Measurements from ENCODE around the gene STARD6.
"Not testable (repeated sequence)": the region's sequence is repeated elsewhere in the genome, so short reads cannot be mapped to it uniquely, and the experiment has no call there.

STARD6 gene, protein sequence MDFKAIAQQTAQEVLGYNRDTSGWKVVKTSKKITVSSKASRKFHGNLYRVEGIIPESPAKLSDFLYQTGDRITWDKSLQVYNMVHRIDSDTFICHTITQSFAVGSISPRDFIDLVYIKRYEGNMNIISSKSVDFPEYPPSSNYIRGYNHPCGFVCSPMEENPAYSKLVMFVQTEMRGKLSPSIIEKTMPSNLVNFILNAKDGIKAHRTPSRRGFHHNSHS
- 0.06 to 0.09 reads per million in 2 experiments for total RNA-seq

DNA sequence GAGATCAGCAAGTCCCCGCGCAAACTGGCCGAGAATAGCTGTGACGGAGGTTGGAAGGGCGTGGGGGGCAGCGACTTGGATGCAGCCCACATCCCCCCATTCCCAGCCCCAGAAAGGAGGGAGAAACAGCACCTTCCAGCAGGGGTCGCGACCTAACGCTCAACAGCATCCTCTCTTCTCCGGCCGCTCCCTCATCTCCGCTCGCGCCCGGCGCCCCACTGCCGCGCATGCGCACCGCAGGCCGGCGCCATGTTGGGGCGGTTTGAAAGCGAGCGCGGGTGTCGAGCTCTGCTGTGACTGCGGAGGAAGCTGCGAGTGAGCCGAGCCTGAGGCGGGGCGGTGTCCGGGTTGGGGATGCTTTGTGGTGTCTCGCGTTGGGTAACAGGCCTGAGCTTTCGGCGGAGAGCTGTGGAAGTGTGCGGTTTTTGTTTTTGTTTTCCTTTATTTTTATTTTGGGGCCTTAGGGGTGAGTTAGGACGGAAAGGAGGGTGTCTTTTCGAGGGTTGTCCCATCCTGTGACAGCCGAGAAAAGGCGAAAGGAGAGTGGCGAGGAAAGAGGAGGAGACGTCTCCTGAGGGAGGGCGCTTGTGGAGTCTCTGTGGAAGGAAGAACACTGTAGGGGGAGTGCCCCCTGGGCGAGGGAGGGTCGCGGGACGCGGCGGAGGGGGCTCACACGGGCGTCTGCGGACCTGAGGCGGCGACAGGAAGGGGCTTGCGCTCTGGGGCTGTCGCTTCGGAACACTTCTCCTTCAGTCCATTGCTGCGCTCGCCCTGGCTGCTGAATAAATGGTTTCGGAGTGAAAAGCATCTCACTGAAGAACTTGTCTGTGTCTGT lies at the start of gene STARD6, which contains the start of gene C18orf54:
Gene STARD6, minus strand, starts transcription at position 199 of the 835 bp plus-strand sequence. CDS start 3,285 bp downstream, outside the sequence.
Gene C18orf54, plus strand, starts transcription at position 247 of the 835 bp plus-strand sequence. CDS start 2,667 bp downstream, outside the sequence.
- DNase-seq (ENCODE audit: low read depth), result peak; percentile 84

DNA sequence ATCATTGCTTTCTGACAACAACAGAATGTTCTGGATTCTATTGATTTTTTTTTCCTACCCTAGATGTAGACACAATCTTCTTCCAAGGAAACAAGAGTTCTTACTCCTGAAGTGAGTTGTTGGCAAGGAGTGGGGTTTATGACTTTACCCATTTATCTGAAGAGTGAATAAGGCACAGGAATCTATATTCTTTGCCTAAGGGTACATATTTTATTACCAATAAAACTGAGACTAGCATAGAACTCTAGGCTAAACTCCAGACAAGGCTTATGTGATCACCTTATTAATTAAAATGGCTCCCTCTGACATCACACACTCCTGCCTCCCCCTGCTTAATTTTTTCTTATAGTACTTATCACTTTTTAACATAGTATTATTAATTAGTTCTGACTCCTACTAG lies 47.6 kb upstream of the STARD6 start:
- DNase-seq (ENCODE audit: low read depth), result no peak

DNA sequence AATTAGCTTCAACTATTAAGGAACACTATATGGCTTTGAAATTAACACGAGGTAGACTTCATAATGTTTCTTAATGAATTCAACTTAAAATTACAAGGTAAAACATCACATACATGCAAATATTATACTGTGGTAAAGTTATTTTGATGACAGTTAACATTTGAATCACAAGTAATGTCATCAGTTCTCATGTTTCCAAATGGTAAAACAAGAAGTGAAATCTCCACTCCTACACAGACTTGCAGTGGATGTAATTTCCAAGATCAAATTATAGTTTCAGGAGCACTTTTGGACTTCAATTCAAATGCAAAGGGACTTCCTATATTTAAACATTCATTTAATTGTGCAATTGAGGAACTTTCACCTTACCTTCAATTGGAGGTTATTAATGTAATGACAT lies 39.1 kb upstream of the STARD6 start:
- no peak for DNase-seq (ENCODE audit: low read depth)

DNA sequence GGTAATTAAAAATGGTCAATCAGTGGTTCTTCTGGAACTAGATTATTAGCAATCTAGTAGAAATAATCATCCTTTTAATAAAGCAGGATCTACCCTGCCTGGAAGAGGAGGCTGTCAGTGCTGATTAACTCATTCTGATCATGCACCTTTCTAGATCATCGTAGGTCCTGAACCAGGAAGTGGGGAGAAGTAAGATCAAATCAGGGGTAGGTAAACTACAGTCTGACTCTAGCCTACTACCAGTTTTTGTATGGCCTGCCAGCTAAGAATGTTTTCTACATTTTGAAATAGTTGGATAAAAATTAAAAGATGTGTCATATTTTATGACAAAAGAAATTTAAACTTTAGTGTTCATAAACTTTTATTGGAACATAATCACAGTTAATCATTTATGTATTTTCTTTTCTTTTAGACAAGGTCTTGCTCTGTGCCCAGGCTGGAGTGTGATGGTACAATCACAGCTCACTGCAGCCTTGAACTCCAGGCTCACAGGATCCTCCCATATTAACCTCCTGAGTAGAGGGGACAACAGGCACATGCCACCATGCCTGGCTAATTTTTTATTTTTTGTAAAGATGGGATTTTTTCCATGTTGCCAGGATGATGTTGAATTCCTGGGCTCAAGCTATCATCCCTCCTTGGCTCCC lies 36.1 kb upstream of the STARD6 start:
- DNase-seq (ENCODE audit: low read depth), result no peak

DNA sequence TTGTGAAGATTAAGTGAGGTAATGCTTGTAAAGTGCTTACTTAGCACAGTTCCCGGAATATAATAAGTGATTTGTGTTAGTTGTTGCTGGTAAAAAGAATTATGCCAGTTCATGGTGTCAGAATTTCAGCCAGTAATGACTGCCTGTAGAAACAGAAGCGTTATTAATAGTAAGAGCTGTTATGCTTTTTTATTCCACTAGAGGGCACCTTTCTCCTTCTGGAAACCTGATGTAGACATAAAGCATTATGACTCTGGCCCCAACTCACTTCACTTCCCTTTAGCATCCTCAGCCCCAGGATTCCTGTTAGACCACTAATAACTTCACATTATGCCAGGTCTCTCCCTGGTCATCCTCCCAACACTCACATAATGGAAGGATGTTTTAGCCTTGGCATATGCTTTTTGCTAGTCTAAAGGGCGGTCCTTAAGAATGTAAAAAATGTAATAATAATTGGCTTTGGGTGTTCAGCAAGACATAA lies 34.9 kb upstream of the STARD6 start:
- DNase-seq (ENCODE audit: low read depth), result no peak

DNA sequence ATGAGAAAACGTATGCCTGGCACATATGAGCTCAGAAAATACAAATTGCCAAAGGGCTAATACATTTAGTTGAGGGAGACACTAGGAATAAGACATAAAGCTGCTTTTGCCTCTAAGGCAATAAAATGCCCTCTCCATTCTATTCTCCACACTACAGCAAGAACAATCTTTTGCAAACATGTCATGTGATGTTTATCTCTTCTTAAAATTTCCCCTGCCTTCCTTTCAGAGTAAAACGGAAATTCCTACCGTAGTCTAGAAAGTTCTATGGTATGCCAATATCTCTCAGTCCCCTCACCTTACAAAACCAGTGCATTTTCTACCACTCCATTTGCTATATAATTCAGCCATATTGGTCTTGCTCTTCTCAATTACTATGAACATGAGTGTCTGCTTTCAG lies 33.2 kb upstream of the STARD6 start:
- no peak for DNase-seq (ENCODE audit: low read depth)

DNA sequence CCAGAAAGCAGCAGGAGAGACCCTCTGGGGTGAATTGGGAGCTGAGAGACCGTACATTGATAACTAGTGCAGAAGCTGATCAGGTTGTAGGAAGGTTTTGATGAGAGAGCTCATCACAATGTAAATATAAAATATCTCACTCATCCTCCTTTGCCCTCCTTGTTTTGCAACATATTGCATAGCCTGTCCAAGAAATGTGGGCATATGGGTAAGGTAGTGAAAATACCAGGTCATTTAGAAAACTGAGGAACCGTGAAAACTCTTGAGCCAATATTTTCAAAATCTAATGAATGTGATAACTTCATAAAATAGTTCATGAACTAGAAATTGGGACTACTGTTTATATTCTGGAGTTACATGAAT lies 31.5 kb upstream of the STARD6 start:
- DNase-seq (ENCODE audit: low read depth), result no peak

DNA sequence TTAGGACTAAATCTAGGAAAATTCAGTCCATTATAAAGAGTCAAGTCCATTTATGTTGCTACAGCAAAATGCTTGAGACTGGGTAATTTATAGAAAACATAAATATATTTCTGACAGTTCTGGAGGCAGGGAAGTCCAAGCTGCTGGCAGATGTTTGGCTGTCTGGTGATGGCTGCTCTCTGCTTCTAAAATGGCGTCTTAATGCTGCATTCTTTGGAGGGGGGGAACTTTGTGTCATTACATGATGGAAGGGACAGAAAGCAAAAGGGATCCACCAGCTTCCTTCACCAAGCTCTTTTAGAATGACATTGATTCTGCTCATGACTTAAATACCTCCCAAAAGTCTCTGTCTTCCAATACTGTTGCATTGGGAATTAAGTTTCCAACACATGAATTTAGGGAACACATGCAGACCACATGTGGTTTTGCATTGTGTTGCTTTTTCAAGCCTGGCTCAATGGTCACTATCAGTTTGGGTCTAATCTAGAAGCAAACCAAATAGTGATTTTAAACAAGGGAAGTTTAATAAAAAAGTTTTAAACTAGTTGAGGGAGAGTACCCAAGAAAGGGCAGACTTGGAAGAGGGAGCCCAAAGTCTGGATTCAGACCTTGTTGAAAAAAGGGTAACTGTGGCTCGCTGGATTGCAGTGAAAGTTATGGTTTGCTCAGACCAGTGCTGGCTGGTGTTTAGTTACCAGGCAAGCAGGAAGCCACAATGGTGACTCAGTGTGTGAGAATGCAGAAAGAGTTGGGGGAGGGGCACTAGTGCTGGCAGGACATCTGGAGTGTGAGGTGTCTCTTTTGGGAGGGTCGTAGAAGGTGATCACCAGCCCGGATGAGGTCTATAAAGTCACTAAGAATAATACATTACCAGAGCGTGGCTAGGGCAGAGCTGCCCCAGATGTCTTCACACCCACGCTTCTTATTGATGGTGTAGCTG lies 30.8 kb upstream of the STARD6 start:
- no peak for DNase-seq (ENCODE audit: low read depth)

DNA sequence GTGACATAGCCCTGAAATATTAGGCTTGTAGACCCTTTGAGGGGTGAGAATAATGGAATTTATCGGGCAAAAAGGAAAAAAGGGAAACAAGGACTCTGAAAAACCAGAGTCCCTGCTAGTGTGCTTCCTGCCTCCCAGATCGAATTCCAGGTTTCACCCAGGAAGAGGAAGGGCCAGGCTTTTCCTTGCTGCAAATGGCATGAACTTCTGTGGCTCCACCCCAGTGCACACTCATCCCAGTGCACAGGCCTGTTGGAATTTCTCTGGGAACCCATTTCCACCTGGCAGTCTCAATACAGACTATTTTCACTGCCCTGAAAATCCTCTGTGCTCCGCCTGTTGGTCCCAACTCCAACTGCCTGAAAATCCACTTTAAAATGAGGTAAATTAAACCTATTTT lies 30.0 kb upstream of the STARD6 start:
- DNase-seq (ENCODE audit: low read depth), result no peak

DNA sequence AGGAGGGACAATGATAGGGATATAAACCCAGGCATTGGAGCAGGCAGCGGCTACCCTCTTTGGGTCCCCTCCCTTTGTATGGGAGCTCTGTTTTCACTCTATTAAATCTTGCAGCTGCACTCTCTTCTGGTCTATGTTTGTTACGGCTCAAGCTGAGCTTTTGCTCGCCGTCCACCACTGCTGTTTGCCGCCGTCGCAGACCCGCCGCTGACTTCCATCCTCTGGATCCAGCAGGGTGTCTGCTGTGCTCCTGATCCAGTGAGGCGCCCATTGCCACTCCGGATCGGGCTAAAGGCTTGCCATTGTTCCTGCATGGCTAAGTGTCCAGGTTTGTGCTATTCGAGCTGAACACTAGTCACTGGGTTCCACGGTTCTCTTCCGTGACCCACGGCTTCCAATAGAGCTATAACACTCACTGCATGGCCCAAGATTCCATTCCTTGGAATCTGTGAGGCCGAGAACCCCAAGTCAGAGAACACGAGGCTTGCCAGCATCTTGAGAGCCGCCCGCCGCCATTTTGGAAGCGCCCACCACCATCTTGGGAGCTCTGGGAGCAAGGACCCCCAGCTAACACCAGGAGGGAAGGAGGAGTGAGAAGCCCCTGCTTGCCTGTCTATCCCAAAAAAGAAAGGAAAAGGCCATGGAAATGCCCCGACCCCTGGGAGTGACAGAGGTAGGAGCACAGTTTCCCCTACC lies 29.3 kb upstream of the STARD6 start:
- DNase-seq (ENCODE audit: low read depth), result not testable (repeated sequence)

DNA sequence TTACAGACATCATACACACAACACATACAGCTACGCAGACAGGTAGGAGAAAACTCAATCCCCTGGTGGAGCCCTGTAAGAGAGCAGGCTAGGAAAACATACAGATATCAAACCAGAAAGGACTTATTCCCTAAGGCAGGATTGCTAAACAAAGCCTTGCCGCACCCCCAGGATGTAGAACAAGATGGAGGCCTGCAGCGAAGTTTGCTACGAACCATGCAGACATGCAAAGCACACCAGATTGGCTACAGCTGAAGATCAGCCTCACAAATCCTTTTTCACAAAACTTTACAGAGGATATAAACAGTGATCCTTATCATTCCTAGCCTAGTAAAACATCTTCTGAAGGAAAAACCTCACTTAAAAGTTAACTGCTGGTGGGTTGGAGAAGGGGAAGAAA lies 28.4 kb upstream of the STARD6 start:
- no peak for DNase-seq (ENCODE audit: low read depth)

DNA sequence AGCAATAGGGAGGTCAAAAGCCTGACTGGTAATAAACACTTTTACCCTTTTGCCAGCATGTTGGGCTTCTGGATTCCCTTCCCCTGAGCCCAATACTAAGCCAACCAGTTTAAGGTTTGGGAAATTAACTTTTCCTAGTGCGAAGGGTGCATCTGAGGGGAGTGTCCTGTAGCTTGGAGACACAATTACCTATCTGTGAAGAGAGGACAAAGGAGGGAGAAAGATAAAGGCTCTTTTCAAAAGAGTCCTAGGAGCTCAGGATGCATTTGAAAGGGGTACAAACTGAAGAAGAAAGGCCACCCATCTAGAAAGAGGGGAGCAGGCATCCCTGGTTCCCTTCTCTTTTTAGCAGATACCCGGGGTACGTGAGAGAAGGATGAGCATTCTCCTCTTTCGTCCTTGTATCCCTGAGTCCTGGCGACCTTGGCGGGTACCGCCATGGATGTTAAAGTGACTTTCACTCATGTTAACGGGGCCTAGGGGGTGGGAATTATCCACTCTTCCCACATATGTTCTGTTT lies 25.1 kb upstream of the STARD6 start:
- no peak for DNase-seq (ENCODE audit: low read depth)

DNA sequence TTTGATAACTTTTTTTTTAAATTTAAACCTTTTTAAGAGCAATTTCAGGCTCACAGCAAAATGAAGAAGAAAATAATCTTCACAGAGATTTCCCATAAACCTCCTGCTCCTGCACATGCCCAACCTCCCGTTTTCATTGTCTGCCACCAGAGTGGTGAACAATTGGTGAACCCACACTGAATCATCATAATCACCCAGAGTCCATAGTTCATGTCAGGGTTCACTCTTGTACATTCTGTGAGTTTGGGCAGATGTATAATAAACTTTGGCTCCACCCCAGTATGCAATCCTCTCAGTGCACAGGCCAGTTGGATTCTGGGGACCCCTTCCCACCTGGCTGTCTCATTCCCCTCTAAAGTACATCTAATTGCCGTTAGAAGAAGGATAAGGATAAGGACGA lies 24.4 kb upstream of the STARD6 start:
- DNase-seq (ENCODE audit: low read depth), result no peak

DNA sequence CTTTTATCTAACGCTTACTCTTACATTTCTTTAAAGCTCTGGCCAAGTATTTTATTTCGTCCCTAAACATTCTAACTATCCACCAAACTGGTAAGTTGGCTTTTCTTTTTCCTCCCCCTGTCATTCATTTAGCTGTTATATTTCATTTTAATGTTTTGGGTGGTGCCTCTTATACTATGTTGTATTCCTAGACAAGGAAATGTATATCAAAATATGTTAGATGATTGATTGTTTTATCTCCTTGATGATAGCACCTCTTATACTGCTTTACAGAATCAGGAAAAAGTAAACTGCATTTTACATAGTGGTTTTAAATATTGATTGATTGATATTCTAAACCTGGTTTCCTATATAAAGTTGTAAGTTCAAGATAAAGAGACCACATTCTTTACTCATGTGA lies 24.0 kb upstream of the STARD6 start:
- no peak for DNase-seq (ENCODE audit: low read depth)

DNA sequence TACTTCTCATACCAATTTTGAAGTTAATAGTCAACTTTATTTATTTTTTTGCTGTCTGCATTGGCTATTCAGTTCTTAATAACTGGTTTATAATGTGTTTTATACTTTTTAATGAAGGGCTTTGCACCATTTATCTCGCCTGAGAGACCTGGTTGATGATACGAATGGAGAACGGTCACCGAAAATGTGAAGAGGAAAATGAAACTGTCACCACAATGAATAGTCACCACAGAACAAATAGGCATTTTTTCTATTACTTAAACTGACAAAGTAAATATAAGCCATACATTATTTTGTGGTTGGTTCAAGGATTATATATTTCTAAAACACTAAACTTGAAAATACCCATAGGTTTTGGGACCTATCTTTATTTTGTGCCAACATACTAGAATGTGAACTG lies 20.4 kb upstream of the STARD6 start:
- DNase-seq (ENCODE audit: low read depth), result no peak

DNA sequence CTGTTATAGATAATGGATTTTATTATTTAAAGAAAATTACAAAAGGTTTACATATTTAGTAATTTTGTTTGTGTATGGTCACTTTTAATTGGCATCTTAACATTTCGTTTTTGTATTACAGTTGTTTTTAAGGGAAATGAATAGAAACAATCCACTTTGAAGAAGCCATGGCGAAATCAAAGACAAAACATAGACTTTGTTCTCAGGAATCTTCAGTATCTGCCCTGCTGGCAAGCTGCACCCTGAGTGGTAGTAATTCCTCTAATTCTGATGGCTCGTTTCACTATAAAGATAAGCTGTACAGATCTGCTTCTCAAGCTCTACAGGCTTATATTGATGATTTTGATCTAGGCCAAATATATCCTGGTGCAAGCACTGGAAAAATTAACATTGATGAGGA lies 2.7 kb upstream of the STARD6 start:
- no peak for DNase-seq (ENCODE audit: low read depth)

DNA sequence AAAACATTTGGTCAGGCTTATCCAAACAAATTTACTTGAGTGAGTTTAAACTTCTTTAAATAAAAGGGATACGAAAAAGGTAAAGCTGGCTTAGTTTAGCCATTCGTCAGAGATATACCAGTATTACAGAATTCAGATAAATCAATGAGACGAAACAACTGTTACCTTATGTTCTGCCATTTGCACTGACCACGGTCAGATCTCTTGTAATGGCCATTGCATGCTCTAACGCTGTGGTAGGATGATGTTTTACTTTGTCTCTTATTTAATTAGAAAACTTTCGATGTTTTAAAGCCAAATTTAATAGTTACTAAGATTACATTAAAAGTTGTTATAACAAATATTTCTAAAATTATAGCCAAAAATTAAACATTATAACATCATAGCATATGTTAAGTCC lies 1.6 kb upstream of the STARD6 start:
- DNase-seq (ENCODE audit: low read depth), result no peak

DNA sequence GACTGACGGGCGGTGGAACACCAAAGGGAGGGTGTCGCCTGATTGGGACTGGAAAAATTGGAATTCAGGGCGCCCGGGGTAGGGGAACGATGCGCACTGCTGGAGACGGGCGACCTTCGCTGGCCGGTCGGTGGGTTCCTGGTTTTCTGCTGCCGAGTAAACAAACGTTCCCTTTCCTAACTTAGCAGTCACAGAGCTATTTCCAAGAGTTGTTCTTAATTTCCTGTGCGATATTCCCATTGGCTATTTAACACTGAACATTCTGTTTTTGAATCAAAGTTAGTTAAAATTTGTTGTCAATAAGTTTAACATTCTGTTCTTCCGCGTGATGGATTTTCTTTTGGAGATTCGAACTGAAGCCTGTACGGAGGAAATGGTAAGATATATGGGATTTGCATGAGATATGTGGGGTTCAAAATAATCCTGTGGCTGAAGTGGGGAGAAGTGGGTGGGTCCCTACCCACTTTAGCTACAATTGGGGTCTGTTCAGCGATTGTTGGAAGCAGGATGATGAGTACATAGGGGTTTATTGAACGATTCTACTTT lies 910 bp upstream of the STARD6 start:
- DNase-seq (ENCODE audit: low read depth), result no peak

DNA sequence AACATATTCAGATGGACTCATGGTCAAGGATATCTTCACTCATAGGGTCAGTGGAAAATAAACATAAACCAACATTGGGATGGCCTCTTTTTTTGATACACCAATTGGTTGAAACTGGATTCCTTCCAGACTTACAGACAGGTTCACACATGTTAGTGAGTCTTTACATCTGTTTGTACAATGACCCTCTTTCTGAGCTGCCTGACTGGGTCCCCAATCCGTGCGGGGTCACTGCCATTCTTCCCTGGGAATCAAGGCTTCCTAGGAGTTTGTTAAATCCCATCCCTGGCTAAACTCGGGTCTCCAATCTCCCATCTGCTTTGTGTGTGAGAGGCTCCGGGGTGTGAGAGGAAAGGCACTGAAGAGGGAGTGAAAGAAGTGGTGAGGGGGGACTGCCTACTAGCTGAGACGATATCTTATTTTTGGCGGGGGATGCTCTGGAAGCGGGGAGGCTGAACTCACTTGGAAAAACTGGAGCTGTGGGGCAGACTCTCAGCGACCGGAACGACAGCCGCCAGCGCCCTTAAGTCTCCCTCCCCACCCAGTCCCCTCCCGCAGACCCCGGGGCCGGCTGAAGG lies 487 bp downstream of the STARD6 start:
- DNase-seq (ENCODE audit: low read depth), result no peak

DNA sequence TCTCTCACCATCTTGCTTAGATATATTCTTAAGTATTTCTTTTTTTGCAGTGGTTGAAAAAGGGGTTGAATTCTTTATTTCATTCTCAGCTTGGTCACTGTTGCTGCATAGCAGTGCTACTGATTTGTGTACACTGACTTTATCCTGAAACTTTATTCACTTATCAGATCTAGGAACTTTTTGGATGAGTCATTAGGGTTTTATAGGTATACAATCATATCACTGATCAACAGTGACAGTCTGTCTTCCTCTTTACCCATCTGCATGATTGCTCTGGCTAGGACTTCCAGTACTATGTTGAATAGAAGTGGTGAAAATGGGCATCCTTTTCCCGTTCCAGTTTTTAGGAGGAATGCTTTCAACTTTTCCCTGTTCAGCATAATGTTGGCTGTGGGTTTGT lies 6.5 kb downstream of the STARD6 start:
- DNase-seq (ENCODE audit: low read depth), result no peak

Data from T follicular helper cell (primary cell).